Breast epithelium (tissue), 3 donors: ENCODE data around the gene CLCN3.

ENCODE experiments used
- CTCF ChIP-seq, 3 donors: fragments of 450-650 bp; IDR thresholded peaks; one replicate each; pipeline ENCODE4 v1.5.1; 2016 to 2017; ENCODE audit warnings: antibody characterized with exemption in 3 of 3, mild to moderate bottlenecking in 3 of 3, moderate library complexity in 3 of 3
- POLR2A ChIP-seq: fragments of 450-650 bp; IDR thresholded peaks from one replicate; pipeline ENCODE4 v1.6.1; 2016; ENCODE audit warnings: antibody characterized with exemption, mild to moderate bottlenecking, moderate library complexity
- POLR2AphosphoS5 ChIP-seq, 3 donors: sonication (generic); formaldehyde crosslinking; IDR thresholded peaks; one replicate each; pipeline ENCODE4 v1.6.1; 2017; ENCODE audit warnings: antibody characterized with exemption in 3 of 3

DNA sequence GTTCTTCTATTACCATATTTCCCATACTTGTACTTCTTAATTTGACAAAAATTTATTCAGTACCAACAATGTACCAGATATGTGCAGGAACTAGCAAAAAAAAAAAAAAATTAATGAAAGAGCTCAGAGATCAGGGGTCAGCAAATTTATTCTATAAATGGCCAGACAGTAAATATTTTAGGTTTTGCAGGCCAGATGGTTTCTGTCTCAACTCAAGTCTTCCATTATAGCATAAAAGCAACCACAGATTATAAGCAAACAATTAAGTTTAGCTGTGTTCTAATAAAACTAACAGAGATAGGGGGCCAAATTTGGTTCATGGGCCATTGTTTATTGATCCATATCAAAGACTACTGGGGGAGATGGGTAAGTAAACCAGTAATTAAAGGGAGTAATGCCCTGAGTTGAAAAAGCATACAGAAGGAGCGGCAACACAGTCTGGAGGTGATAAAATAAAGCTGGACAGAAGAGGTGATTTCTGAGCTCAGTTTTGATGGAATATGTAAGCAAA, 27.3 kb upstream of the CLCN3 start:
- TF ChIP-seq CTCF (IDR thresholded peaks at IDR 0.05) (no peak), POLR2A (no peak), POLR2AphosphoS5 (IDR thresholded peaks at IDR 0.05) (no peak)
